HG03354 (cell line): ENCODE measurements around the gene HMGN1.

Experiments
- ATAC-seq: cut with Tn5 transposase; IDR thresholded peaks from one replicate; pipeline ENCODE4 v1.9.1; 2021; ENCODE audit warnings: mild to moderate bottlenecking; ENCODE audit not compliant: unreplicated experiment, poor library complexity, severe bottlenecking

HMGN1 gene

DNA sequence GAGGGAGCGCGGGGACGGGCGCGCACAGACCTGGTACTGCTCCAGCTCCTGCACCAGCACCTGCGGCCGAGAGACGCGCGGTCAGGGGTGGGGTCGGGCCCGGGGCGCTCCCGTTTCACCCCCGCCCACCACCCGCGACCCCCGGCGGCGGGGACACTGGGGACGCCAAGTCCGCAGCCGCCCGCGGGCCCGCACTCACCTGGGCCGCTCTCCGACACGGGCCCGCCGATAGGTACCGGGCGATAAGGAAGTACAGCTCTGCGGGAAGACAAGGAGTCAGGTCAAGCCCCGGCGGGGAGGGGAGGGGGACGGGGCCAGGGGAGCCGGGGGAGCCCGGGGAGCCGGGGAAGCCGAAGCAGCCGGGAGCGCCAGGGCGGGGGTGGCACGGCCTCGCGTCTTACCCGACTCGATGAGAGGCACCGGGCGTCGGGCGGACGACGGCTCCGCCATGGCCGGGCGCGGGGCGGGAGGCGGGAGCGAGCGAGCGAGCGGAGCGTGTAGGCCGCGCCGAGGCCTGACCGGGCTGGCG, 35.8 kb downstream of the HMGN1 start:
- ATAC-seq = peak; percentile 3

DNA sequence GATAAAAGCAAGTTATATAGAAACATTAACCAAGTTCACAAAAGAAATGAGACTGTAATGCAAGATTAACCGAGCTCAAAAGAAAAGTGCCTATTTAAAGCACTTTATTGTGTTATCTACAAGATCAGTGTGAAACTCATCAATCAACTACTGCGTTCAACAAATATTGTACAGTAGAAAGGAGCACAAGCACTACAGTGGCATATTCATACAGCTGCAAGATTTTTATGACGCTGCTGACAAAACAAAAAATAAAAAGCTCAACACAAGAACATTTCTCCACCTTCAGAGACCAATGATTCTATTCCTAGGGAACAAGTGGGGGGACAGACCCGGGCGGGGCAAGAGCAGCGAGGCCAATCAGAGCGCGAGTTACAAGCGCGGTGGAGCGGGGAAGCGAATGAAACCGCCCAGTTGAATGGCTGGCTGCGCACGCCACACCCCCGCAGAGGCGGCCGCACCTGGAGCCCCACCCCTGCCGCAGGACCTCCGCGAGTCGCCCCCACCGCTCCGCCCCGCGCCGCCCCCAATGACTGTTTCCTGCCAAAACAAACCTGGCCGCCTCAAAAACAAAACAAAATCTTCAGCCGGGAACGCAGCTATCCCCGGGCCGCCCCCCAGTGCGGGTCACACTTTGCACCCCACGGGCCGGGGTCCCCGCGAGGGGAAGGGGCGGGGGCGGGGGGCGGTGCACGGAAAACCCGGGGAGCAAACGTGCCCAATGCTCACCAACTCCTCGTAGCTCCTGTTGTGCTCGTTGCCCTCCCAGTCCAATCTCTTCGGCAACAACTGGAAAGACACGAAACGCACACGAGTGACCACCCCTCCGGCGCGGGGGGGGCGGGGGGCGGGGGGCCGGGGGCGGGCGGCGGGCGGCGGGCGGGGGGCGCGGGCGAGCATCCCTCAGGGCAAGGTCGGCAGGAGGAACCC, 36.5 kb downstream of the HMGN1 start:
- ATAC-seq = peak; percentile 83

DNA sequence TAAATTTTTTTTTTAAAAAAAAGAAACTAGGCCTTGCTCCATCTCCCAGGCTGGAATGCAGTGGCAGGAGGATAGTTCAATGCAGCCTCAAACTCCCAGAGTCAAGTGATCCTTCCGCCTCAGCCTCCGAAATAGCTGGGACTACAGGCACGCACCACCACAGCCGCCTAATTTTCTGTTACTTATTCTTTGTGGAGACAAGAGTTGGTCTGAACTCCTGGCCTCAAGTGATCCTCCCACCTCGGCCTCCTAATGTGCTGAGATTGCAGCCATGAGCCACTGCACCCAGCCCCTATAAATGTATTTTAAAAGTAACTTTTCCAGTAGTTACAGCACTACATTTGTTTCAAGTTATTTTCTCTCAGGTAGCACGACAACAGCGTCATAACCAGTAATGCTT, 37.7 kb downstream of the HMGN1 start:
- no peak for ATAC-seq

DNA sequence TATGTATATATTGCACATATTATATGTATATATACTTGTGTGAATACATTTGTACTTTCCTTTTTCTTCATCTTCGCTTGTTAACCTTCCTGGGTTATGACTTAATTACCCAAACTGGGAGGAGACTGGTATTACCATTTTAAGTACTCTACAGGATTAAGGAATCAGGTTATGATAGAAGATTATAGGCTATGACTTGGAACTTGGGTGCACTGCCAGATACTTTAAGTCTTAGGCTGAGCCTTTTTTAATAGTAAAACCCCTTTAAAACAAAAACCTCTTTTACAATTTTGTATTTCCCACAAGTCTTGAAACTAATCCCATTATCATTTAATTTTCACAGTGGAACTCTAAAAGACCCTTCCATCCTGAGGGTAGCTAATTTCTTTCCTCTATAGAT, 41.4 kb downstream of the HMGN1 start:
- no peak for ATAC-seq

DNA sequence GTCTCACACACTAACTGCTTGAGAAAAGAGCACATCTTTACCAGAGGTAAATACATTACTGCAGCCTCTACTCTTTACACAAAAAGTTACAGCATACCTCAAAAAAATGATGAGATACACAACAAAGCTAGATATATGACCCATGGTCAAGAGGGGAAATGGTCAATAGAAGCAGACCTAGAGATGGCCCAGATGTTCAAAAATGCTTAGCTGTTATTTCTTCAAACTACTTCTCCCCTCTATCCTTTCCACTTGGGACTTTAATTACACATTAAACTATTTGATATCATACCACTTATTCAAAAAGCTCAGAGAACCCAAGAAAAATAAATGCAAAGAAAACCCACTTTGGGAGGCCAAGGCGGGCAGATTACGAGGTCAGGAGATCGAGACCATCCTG, 48.3 kb downstream of the HMGN1 start:
- no peak for ATAC-seq

DNA sequence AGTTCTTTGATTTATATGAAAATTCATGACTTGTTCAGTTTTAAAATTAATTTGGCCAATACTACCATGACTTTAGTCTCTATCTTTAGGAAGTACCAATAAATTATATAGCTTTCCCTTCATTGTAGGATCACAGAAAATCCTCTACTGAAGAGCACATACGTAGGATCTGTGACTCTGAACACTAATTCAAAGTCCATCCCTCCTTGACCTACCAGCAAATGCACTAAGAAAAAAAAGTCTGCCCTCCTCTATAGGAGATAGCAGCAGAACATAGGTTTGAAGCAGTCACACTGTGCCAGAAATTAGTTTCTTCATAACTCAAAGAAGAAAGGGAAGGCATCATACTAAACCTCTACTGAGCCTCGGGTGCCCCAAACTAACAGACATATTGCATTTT, 52.0 kb downstream of the HMGN1 start:
- no peak for ATAC-seq
